Activated CD8-positive, alpha-beta memory T cell treated with anti-CD3 and anti-CD28 coated beads for 1 hour (primary cell): ENCODE measurements around the gene C13orf46.

ENCODE experiments used
- DNase-seq, 2 donors: peaks; one replicate each; pipeline ENCODE4 v3.0.0-alpha.2; 2020; ENCODE audit warnings: low read depth in 1 of 2; ENCODE audit errors: extremely low read depth in 1 of 2

Gene C13orf46

GRCh38 chr13:113926951-113927660, 46.8 kb downstream of the C13orf46 start:
- DNase-seq, result no peak

- DNase-seq, result no peak
Measured at GRCh38 chr13:113926301-113926761, 47.5 kb downstream of the C13orf46 start.

GRCh38 chr13:113924184-113924901, 49.5 kb downstream of the C13orf46 start:
- no peak for DNase-seq

GRCh38 chr13:113923376-113924063, 50.4 kb downstream of the C13orf46 start:
- DNase-seq, result no peak

- no peak for DNase-seq
Measured at GRCh38 chr13:113922412-113923118, 51.3 kb downstream of the C13orf46 start.

GRCh38 chr13:113921763-113922162, 52.1 kb downstream of the C13orf46 start:
- DNase-seq, result no peak

- DNase-seq, result no peak
Measured at GRCh38 chr13:113920606-113921286, 53.1 kb downstream of the C13orf46 start.

- no peak for DNase-seq
Measured at GRCh38 chr13:113919761-113920559, 53.9 kb downstream of the C13orf46 start.

- DNase-seq, result no peak
Measured at GRCh38 chr13:113918981-113919701, 54.7 kb downstream of the C13orf46 start.

- DNase-seq, result no peak
Measured at GRCh38 chr13:113918580-113918979, 55.3 kb downstream of the C13orf46 start.

GRCh38 chr13:113917594-113918371, 56.1 kb downstream of the C13orf46 start:
- DNase-seq, result no peak

GRCh38 chr13:113917096-113917495, 56.8 kb downstream of the C13orf46 start:
- no peak for DNase-seq

GRCh38 chr13:113916330-113916815, 57.5 kb downstream of the C13orf46 start:
- DNase-seq, result no peak

GRCh38 chr13:113915786-113916329, 58.0 kb downstream of the C13orf46 start:
- no peak for DNase-seq

- no peak for DNase-seq
Measured at GRCh38 chr13:113915012-113915763, 58.7 kb downstream of the C13orf46 start.

GRCh38 chr13:113914333-113915011, 59.4 kb downstream of the C13orf46 start:
- DNase-seq, result no peak
